ENCODE measurements around the gene ITPR2. TPM values are rescaled to one million over a fixed set of nuclear protein-coding genes. Genes with fewer than 3 reads are reported as not detected.

Gene ITPR2
- total RNA-seq, 4 donors from 2014 or later = 34.1 to 53.0 (median 41.0) TPM

DNA sequence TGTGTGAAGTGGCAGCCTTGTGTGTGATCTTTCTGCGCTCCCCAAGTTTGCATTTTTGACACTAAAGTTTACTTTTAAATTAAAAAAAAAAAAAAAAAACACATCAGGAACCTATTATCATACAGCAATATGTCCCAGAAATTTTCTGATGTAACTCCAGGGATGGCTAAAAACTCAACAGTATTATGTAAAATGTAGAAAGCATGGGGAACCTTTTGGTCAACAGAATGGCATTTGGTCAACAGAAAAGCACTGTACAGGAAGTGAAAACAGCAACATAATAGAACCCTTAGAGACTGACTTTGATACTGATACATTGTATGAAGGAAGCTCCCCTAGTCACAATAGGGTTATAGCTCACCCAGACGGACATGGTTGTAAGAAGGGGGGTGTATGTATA is 224.3 kb downstream of the ITPR2 start:
- no peak for TF ChIP-seq CTCF (IDR thresholded peaks at IDR 0.05; ENCODE audit: low read depth)

GRCh38 chr12:26608273-26608672 is 224.7 kb downstream of the ITPR2 start:
- TF ChIP-seq CTCF (IDR thresholded peaks at IDR 0.05; ENCODE audit: low read depth) = no peak

DNA sequence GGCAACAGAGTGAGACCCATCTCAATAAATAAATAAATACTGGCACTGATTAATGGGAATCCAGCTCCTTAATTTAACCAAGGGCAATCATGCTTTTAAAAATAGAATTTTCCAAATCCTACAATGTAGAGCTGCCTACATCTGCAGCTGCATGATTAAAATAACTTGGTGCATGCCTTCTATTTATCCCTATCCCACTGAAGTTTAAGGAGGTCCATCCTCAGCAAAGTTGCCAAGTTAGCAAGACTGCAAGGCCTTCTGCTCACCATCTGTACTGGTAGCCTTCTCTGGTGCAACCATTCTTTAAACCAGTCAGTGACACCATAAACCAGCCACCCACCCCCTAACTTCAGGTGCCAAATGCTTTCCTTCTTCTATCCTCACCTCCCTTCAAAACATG is 226.1 kb downstream of the ITPR2 start:
- no peak for TF ChIP-seq CTCF (IDR thresholded peaks at IDR 0.05; ENCODE audit: low read depth)

DNA sequence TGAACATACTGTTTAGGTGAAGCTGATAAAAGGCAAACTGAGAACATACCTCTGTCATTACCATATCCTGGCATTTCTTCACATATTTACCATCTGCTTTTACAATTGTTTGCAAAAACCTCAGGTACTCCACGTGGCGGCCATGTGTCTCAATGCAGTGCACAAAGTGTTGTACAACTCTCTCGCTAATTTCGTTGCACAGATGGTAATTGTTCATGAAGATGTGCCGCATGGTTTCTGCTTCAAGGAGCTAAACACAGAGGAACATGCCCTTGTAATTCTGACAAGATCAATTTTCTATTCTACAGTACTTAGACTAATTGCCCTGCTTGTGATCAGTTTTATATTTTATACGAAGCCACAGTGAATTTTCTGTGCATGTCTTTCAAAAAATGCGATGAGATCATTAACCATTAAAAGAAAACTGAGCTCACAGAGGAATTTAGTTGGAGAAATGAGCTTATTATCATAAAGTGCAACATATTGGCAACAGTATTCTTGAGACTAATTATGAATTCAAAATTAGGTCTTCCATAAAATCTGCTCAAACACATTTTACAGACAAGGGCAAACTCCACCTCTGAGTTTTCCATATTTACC is 233.8 kb downstream of the ITPR2 start:
- no peak for TF ChIP-seq CTCF (IDR thresholded peaks at IDR 0.05; ENCODE audit: low read depth)

- no peak for TF ChIP-seq CTCF (IDR thresholded peaks at IDR 0.05; ENCODE audit: low read depth)
These were observed 237.2 kb downstream of the ITPR2 start for GRCh38 chr12:26595806-26596205.

- no peak for TF ChIP-seq CTCF (IDR thresholded peaks at IDR 0.05; ENCODE audit: low read depth)
These were observed 252.4 kb downstream of the ITPR2 start for GRCh38 chr12:26580619-26581018.

DNA sequence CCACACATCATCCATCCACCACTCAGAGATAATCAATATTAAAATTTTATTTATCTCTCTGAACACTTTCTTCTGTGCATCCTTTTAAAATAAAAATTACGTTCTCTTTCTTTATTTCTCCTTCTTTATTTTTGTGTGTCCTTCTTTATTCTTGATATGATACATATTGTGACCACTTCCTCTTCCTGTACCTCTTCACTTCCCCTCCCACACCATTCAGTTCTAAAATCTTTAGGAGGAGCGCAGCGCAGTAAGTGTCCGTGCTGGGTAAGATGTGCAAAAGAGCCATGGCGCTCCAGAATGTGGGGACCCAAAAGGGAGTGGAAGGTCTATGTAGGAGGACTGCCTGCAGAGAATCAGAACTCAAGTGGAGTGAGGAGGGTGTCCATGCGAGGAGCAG is 256.7 kb downstream of the ITPR2 start:
- TF ChIP-seq CTCF (IDR thresholded peaks at IDR 0.05; ENCODE audit: low read depth) = no peak
